ENCODE measurements around the gene UMODL1.

The UMODL1 gene

DNA sequence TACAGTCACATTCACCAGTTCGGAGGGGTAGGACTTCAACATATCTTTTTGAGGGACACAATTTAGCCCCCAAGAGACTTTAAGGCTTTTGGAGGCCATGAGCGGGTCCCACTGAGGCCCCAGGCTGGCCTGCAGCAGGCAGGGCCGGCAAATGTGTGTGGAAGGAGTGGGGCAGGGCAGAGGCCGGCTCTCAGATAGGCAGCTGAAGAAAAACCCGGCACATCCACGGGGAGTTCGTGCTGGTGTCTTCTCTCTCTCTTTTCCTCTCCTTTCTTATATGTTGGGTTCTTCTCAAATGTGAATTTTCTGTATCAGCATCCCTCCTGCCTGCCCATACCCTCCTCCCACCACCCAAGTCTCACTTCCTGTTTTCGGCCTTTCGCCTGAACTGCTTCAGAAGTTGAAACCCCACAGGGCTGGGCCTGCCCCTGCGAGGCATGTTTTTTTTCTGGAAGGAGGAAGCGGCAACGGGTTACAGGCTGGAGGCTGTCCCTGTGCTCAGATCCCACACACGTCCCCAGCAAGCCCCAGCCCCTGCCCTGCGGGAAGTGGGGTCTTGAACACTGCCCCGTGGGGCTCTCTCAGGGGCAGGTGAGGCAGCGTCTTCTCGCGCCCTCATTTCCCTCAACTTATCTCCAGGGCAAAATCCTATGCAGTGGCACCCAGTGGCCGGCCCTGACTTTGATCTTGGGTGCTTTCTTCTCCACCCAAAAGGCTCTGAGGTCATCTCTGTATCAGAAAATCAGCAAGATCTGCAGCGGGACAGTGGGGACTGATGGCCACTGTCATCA, 9.7 kb upstream of the UMODL1 start:
- Mint-ChIP-seq H3K27me3 (ENCODE audit: low read depth) (peaks cover 12% of the 10 kb centered on the region), H3K36me3 (ENCODE audit: low read depth) (no peaks in the 10 kb centered on the region)

GRCh38 chr21:42061986-42062235, 9.2 kb upstream of the UMODL1 start:
- H3K4me1 Mint-ChIP-seq (ENCODE audit: low read depth) = peaks cover 35% of the 10 kb centered on the region
- peak overlapping the region; percentile 69 for H3K4me3 Mint-ChIP-seq
- H3K9me3 Mint-ChIP-seq = no peaks in the 10 kb centered on the region
- H3K27ac Mint-ChIP-seq = peak overlapping the region; percentile 83
- no peaks in the 10 kb centered on the region for H3K36me3 Mint-ChIP-seq (ENCODE audit: low read depth)
- H3K27me3 Mint-ChIP-seq (ENCODE audit: low read depth) = peaks cover 8% of the 10 kb centered on the region

More for the DNA sequence above, 9.7 kb upstream of the UMODL1 start:
- peaks cover 35% of the 10 kb centered on the region for H3K4me1 Mint-ChIP-seq (ENCODE audit: low read depth)
- no peak overlapping the region for H3K4me3 Mint-ChIP-seq
- no peaks in the 10 kb centered on the region for H3K9me3 Mint-ChIP-seq
- peak overlapping the region; percentile 83 for H3K27ac Mint-ChIP-seq

DNA sequence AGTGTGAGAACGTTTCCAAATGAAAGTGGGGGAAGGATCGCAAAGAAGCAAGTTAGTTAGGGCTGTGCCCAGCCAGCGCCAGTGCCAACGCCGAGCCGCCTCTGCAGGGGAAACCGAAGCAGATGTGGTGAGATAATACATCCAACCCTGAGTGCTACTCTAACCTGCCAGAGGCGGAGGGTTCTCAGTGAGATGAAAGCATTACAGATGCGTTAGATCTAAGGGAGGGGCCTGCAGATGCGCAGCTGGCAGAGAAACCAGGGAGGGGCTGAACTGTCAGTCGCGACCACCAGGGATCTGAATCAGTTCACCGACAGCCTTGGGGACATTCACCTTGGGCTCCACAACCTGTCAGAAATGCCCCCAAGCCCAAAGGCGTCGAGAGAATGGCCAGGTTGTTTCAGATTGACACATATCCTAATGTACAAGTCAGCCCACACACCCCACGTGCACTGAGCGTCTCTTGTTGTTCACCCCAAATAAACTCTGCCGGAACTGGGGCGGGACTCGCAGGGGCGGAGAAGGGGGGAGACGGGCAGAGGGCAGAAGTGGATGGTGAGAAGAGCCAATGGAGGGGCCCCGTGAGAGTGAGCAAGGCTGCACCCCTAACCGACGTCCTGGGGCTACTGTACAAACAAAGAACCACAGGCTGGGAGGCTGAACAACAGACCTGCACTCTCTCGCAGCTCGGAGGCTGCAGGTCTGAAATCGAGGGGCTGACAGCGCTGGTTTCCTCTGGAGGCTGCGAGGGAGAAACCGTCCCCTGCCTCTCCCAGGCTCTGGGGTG, 8.7 kb upstream of the UMODL1 start:
- peaks cover 35% of the 10 kb centered on the region for H3K4me1 Mint-ChIP-seq (ENCODE audit: low read depth)
- no peaks in the 10 kb centered on the region for H3K36me3 Mint-ChIP-seq (ENCODE audit: low read depth)
- peak overlapping the region; percentile 83 for H3K27ac Mint-ChIP-seq
- H3K4me3 Mint-ChIP-seq = peak overlapping the region; percentile 69
- H3K9me3 Mint-ChIP-seq = no peaks in the 10 kb centered on the region
- H3K27me3 Mint-ChIP-seq (ENCODE audit: low read depth) = peaks cover 4% of the 10 kb centered on the region

DNA sequence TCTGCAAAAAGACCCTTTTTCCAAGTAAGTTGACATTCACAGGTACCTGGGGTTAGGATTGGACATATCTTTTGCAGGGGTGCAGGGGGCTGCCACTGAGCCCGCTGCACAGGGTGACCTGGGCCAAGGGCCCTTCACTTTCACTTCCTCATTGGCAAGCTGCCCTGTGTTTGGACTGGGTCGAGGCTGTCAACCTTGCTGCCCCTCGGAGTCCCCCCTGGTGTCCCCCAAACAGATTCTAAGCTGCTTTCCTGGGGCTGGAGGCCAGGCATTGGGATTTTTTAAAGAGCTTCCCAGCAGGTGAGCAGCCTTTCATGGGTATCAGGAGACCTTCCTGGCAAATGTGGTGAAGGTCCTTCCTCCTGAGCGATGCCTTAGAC, 7.9 kb upstream of the UMODL1 start:
- peak overlapping the region; percentile 83 for H3K27ac Mint-ChIP-seq
- no peaks in the 10 kb centered on the region for H3K27me3 Mint-ChIP-seq (ENCODE audit: low read depth)
- peak overlapping the region; percentile 69 for H3K4me3 Mint-ChIP-seq
- H3K36me3 Mint-ChIP-seq (ENCODE audit: low read depth) = no peaks in the 10 kb centered on the region
- peaks cover 35% of the 10 kb centered on the region for H3K4me1 Mint-ChIP-seq (ENCODE audit: low read depth)
- no peaks in the 10 kb centered on the region for H3K9me3 Mint-ChIP-seq

- H3K9me3 Mint-ChIP-seq = no peaks in the 10 kb centered on the region
- H3K4me1 Mint-ChIP-seq (ENCODE audit: low read depth) = peaks cover 35% of the 10 kb centered on the region
- peak overlapping the region; percentile 69 for H3K4me3 Mint-ChIP-seq
- no peaks in the 10 kb centered on the region for H3K36me3 Mint-ChIP-seq (ENCODE audit: low read depth)
- peak overlapping the region; percentile 72 for H3K27ac Mint-ChIP-seq
- no peaks in the 10 kb centered on the region for H3K27me3 Mint-ChIP-seq (ENCODE audit: low read depth)
These were observed 7.3 kb upstream of the UMODL1 start for GRCh38 chr21:42063571-42064521.

GRCh38 chr21:42066521-42066920, 4.6 kb upstream of the UMODL1 start:
- H3K27ac Mint-ChIP-seq = no peak overlapping the region
- peaks cover 28% of the 10 kb centered on the region for H3K4me1 Mint-ChIP-seq (ENCODE audit: low read depth)
- H3K27me3 Mint-ChIP-seq (ENCODE audit: low read depth) = peaks cover 4% of the 10 kb centered on the region
- no peaks in the 10 kb centered on the region for H3K36me3 Mint-ChIP-seq (ENCODE audit: low read depth)
- no peak overlapping the region for H3K4me3 Mint-ChIP-seq
- H3K9me3 Mint-ChIP-seq = no peaks in the 10 kb centered on the region

DNA sequence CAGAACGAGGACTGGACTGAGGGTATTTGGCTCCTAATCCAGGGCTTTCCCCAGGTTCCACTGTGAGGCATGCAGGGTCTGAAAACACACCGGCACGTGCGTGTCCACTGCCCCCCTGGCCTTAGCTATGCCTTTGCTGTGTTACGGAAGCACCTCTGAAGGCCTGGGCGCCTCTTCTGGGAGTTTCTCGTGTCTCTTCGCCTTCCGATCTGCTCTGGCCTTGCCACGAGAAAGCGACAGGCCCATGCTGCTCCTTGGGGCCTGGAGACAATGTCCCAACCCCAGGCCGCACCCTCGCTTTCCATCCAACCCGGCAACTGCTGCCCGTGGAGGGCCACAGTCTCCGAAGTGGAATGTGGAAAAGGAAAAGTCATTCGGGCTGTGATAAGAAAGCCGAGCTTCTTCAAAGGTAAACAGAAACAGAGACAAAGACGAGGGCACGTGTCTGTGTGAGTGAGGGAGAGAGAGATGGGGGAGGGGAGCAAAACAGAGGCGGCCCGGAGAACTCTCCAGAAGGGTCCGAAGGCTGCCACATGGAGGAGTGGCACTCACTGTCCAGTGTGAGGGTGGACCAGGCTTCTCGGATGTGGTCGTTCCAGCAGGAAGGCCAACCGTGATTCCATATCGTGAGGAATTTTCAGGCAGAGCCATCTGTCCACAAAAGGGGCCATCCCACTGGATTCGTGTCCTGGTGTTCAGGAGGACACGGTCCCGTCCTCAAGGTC, 3.4 kb upstream of the UMODL1 start:
- H3K27ac Mint-ChIP-seq = no peak overlapping the region
- H3K9me3 Mint-ChIP-seq = no peaks in the 10 kb centered on the region

GRCh38 chr21:42068256-42068545, 2.9 kb upstream of the UMODL1 start:
- Mint-ChIP-seq H3K4me1 (ENCODE audit: low read depth) (peaks cover 11% of the 10 kb centered on the region), H3K9me3 (no peaks in the 10 kb centered on the region), H3K4me3 (no peak overlapping the region)

More for the DNA sequence above, 3.4 kb upstream of the UMODL1 start:
- H3K36me3 Mint-ChIP-seq (ENCODE audit: low read depth) = no peaks in the 10 kb centered on the region
- H3K27me3 Mint-ChIP-seq (ENCODE audit: low read depth) = peaks cover 4% of the 10 kb centered on the region
- H3K4me1 Mint-ChIP-seq (ENCODE audit: low read depth) = peaks cover 17% of the 10 kb centered on the region
- no peak overlapping the region for H3K4me3 Mint-ChIP-seq

DNA sequence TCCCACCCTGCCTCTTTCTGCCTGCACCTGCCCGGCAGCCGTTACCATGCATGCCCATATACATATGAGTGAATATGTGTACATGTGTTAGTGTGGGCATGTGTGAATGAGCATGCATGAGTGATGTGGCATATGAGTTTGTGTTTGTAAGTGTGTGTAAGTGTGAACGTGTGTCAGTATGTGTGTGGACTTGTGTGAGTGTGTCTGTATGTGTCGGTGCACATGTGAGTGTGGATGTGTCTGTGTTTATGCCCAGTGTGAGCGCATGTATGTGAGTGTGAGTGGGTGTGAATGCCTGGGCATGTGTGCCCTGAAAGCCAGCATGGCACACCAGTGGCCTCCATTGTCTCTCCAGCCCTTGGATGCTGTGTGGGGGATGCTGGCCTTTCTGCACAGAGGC, 2.5 kb upstream of the UMODL1 start:
- Mint-ChIP-seq H3K27ac (no peak overlapping the region), H3K36me3 (ENCODE audit: low read depth) (no peaks in the 10 kb centered on the region), H3K27me3 (ENCODE audit: low read depth) (peaks cover 4% of the 10 kb centered on the region), H3K4me3 (no peak overlapping the region), H3K4me1 (ENCODE audit: low read depth) (peaks cover 9% of the 10 kb centered on the region), H3K9me3 (no peaks in the 10 kb centered on the region)

More at GRCh38 chr21:42068256-42068545, 2.9 kb upstream of the UMODL1 start:
- H3K27ac Mint-ChIP-seq = no peak overlapping the region
- H3K36me3 Mint-ChIP-seq (ENCODE audit: low read depth) = no peaks in the 10 kb centered on the region
- peaks cover 4% of the 10 kb centered on the region for H3K27me3 Mint-ChIP-seq (ENCODE audit: low read depth)

DNA sequence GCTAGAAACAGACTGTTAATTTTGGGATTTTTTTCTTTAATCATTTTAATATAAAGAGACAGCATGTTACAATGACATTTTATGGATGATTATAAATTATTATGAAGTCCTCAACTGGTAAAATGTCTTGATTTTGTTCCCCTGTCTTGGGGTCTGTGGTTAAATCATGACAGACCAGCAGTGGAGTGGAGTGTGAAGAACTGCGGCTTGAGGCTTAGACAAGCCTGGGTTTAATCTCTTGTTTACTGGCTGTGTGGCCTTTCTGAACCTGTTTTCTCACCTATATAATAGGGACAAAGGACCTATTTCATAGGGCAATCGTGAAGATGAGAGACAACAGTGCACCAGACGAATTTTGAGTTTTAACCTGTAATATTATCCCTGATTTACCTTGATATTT, 1.8 kb upstream of the UMODL1 start:
- Mint-ChIP-seq H3K27me3 (ENCODE audit: low read depth) (peaks cover 4% of the 10 kb centered on the region), H3K4me3 (no peak overlapping the region), H3K9me3 (no peaks in the 10 kb centered on the region), H3K27ac (no peak overlapping the region), H3K36me3 (ENCODE audit: low read depth) (no peaks in the 10 kb centered on the region), H3K4me1 (ENCODE audit: low read depth) (peaks cover 2% of the 10 kb centered on the region)

DNA sequence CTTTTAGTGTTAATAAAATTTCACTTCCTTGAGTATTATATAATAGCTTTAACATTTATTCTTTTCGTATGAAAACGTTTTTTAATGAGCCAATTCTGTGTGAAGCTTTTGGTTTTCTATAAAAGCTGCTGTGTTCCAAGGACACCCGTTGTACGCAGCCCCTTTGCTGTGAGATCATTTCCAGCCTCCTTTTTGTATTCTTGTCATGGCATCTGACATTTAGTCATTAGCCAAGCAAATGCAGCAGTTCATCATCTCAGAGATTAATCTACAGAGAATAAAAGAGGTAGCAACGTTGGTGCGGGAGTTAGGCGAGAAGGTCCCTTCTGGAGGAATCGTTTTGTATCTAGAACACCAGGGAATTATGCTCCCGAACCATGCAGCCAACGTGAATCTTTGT, 1.3 kb upstream of the UMODL1 start:
- H3K4me3 Mint-ChIP-seq = no peak overlapping the region
- H3K27me3 Mint-ChIP-seq (ENCODE audit: low read depth) = peaks cover 4% of the 10 kb centered on the region
- H3K27ac Mint-ChIP-seq = no peak overlapping the region
- H3K9me3 Mint-ChIP-seq = no peaks in the 10 kb centered on the region
- H3K36me3 Mint-ChIP-seq (ENCODE audit: low read depth) = no peaks in the 10 kb centered on the region
- no peaks in the 10 kb centered on the region for H3K4me1 Mint-ChIP-seq (ENCODE audit: low read depth)

DNA sequence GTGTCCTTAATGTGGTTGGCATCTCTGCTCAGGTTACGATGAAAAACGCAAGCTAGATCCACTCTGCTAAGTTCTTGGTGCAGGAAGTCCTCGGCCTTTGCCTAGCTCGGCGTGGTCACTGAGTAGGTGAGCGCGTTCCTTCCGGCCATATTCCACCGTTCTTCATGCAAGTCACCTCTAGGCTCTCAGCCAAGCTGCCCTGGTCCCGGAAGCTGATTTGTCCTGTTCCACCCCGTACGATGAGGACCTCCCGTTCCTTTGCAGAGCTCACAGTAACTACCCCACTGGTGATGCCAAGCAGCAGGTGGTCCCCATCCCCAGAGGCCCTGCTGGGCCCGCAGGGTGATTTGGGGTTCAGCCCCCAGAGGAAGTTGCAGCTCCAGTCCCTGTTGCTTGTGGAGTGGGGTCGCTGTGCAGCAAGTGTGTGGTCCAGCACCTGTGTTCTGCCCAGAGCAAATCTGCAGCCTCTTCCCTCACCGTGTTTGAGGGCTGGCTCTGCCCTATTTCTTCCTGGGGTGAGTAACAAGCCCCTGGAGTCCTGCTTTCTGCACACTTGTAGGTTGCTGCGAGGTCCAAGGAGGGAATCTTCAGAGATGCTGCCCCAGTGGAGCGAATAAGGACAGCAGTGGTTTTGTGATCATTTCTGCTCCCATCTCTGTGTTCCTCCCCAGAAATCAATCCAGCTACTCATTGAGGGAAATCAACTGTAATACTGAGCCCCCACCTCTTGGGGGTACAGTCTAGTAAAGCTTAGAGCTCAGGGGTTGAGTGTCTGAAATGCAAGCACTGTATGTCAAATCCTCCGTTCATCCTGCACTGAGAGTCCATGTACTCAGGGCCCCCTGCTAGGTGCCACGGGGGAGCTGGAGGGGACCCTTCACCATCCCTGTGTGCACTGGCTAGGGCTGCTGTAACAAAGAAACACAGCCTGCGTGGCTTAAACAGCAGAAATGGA, 2.3 kb downstream of the UMODL1 start:
- H3K27ac Mint-ChIP-seq = no peak overlapping the region
- no peaks in the 10 kb centered on the region for H3K36me3 Mint-ChIP-seq (ENCODE audit: low read depth)
- no peak overlapping the region for H3K4me3 Mint-ChIP-seq
- no peaks in the 10 kb centered on the region for H3K4me1 Mint-ChIP-seq (ENCODE audit: low read depth)
- no peaks in the 10 kb centered on the region for H3K9me3 Mint-ChIP-seq
- H3K27me3 Mint-ChIP-seq (ENCODE audit: low read depth) = peaks cover 4% of the 10 kb centered on the region

DNA sequence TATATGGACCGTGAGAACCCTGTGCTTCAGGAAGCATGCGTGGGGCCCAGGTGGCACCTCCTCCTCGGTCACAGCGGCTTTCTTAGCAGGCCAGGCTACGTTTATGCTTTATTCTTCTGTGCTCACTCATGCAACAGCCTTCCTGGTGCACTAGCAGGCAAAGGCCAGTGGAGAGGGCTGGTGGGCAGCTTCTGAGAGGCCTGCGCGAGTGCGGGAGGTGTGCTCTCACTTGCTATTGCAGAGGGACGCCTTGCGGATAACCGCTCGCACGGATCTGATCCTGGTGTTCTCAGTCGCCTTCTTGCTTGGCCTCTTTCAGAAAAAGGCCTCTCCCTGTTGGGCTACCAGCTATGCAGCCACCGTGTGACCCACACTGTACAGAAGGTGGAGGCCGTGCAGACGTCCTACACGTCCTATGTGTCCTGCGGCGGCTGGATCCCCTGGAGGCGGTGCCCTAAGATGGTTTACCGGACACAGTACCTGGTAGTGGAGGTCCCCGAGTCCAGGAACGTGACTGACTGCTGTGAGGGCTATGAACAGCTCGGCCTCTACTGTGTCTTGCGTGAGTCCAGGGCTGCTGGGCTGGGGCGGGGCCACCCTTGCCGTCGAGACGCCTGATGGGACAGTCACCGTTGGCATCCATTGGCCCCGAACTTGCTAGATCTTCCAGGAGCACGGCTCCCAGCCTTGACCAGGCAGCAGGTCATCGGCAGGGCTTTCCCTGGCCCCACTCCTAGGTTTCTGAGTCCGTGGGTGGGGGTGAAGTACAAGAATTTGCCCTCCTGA, 4.8 kb downstream of the UMODL1 start:
- Mint-ChIP-seq H3K4me3 (no peak overlapping the region), H3K27ac (no peak overlapping the region), H3K4me1 (ENCODE audit: low read depth) (no peaks in the 10 kb centered on the region), H3K36me3 (ENCODE audit: low read depth) (no peaks in the 10 kb centered on the region), H3K9me3 (no peaks in the 10 kb centered on the region), H3K27me3 (ENCODE audit: low read depth) (peaks cover under 1% of the 10 kb centered on the region)

Measured in T-helper 1 cell treated with Interleukin-12 subunit alpha and Interleukin-12 subunit beta and Interleukin-4 antibody, amounts not matched to agents 30 μg/mL and 1 μg/mL, for 36 hours (primary cell).